NCI-H69 (cell line): ENCODE data around the gene DCP1A.
A peak's percentile ranks its signal among the peaks of the same experiment; 100 is the strongest.
"Not testable (repeated sequence)": the region's sequence is repeated elsewhere in the genome, so short reads cannot be mapped to it uniquely, and the experiment has no call there.

ENCODE experiments used
- DNase-seq: peaks from one replicate; lab custom pipeline; 2025; lab: John Stamatoyannopoulos, UW

Gene DCP1A

GRCh38 chr3:53347261-53348064 lies at the start of gene DCP1A:
TSS of gene DCP1A (minus strand) at chr3:53347543. CDS start at chr3:53347517, 26 bp downstream.
- peak; percentile 93 for DNase-seq

DNA sequence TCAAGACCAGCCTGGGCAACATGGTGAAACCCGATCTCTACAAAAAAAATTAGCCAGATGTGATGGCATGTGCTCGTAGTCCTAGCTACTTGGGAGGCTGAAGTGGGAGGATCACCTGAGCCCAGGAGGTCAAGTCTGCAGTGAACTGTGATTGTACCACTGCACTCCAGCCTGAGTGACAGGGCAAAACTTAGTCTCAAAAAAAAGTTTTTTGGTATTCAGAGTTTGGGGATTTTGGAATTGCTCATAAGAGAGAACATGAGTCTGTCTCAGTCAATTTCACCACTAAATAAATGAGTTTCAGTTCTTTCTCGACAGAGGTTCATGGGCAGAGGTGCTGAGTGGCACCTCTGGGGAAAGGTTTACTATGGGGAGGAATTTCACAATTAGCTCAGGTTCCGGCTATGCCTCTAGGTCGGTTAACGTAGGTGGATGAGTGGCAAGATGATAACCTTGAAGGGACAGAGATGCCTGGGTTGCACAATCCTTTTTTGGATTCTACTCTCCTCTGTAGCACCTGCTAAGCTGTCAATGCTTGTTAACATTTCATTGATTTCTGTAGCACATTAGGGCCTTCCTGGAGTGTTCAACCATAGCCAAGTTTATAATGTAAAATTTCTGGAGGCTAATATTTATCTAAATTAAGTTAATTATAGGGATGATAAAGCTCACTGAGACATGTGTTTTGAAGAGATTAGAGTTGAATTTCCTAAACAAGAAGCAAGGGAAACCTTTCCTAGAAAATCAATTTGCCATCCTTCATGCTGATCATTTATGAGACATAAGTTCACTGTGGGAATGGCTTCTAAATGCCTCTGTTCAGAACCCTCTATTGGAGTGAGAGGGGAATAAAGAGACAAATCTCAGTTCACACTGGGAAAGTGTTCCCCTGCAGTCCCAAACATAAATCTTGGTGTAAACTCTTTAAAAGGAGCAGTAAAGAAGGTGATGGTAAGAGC lies 37.4 kb upstream of the DCP1A start:
- DNase-seq, result peak; percentile 3

- DNase-seq, result no peak
Measured at GRCh38 chr3:53382106-53382505, 34.8 kb upstream of the DCP1A start.

DNA sequence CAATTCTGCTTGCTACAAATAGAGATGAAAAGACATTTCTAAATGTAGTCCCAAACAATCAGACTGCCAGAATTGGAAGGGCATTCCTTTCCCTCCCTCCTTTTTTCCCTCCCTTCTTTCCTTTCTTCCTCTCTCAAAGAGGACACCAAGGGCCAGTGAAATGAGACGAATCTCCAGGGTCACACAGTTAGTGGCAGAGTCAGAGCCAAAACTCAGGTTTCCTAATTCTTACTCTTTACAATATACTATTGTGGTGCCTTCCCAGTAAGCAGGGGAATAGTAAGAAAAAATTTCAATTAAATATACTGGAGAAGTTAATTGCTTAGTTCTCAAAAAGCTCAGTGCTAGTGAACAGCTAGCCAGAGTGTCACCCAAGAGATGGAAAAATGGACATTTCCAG lies 33.0 kb upstream of the DCP1A start:
- DNase-seq, result no peak

DNA sequence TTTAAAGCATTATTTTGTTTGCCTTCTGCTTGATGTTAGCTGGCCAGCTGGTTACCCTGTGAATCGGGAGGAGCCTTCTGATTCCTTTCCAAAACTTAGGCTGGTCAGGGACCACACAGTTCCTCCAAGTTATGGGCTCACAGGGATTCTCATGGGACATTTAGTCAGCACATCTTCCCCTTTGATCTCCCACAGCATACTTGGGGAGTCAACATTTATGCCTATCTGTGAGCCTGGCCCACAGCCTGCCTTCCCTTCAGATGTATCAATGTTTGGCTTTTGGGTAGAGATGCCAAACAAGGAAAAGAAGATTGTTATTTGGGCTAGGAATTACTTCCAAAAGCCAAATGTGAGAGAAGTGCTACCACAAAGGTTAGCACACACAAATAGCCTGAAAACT lies 32.6 kb upstream of the DCP1A start:
- no peak for DNase-seq

- DNase-seq, result no peak
Measured at GRCh38 chr3:53377794-53378193, 30.5 kb upstream of the DCP1A start.

GRCh38 chr3:53376679-53377078 lies 29.3 kb upstream of the DCP1A start:
- DNase-seq, result no peak

- peak; percentile 58 for DNase-seq
Measured at GRCh38 chr3:53375019-53375418, 27.7 kb upstream of the DCP1A start.

GRCh38 chr3:53370719-53371118 lies 23.4 kb upstream of the DCP1A start:
- not testable (repeated sequence) for DNase-seq

- DNase-seq, result no peak
Measured at GRCh38 chr3:53361852-53362251, 14.5 kb upstream of the DCP1A start.

DNA sequence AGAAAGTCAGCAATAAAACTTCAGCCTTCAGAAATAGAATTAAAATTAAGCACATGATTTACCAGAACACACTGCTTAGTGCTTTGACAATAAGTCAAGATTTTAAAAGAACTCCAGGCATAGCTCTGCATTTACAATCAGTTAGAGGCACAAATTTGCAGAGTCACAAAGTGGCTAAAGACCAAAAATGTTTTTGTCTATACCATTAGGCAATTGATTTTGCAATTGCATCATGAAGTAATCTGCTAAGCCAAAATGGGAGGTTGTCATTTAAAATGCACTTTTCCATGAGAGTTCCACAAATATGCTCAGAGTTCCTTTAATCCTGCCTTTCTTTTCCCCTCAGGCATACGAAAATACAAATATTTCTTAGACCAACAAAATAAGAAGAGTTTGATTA lies 10.1 kb upstream of the DCP1A start:
- DNase-seq, result no peak

- no peak for DNase-seq
Measured at GRCh38 chr3:53354945-53355498, 7.7 kb upstream of the DCP1A start.

GRCh38 chr3:53353202-53353601 lies 5.9 kb upstream of the DCP1A start:
- DNase-seq, result no peak

DNA sequence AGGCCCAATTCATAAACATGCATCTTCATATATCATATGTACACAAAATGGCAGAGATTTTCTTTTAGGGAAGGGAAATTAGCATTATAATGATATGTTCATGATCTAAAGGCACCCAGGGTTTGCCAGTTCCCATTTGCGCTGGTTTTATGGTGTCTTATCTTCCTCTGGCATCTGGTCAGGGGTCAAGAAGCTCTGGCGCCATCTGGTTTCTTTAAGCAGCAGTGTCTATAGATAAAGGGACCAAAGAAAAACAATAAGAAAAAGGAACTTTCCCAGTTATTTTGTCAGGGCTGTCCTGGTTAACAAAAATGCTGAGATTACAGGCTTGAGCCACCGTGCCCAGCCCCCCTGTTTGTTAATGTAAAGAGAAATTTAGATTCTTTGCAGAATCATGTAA lies 3.3 kb upstream of the DCP1A start:
- peak; percentile 43 for DNase-seq

DNA sequence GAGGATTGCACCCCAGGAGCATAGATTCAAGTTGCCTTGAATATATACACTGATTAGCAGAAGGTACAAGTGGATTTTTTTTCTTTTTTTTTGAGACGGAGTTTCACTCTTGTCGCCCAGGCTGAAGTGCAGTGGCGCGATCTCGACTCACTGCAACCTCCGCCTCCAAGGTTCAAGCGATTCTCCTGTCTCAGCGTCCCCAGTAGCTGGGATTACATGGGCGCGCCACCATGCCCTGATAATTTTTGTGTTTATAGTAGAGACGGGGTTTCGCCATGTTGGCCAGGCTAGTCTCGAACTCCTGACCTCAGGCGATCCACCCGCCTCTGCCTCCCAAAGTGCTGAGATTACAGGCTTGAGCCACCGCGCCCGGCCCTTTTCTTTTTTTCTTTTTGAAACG lies 775 bp upstream of the DCP1A start:
- DNase-seq, result not testable (repeated sequence)

GRCh38 chr3:53346922-53347260 lies 452 bp downstream of the DCP1A start:
- no peak for DNase-seq

GRCh38 chr3:53346514-53346913 lies 829 bp downstream of the DCP1A start:
- peak; percentile 8 for DNase-seq

GRCh38 chr3:53342353-53342752 lies 5.0 kb downstream of the DCP1A start:
- DNase-seq, result no peak

DNA sequence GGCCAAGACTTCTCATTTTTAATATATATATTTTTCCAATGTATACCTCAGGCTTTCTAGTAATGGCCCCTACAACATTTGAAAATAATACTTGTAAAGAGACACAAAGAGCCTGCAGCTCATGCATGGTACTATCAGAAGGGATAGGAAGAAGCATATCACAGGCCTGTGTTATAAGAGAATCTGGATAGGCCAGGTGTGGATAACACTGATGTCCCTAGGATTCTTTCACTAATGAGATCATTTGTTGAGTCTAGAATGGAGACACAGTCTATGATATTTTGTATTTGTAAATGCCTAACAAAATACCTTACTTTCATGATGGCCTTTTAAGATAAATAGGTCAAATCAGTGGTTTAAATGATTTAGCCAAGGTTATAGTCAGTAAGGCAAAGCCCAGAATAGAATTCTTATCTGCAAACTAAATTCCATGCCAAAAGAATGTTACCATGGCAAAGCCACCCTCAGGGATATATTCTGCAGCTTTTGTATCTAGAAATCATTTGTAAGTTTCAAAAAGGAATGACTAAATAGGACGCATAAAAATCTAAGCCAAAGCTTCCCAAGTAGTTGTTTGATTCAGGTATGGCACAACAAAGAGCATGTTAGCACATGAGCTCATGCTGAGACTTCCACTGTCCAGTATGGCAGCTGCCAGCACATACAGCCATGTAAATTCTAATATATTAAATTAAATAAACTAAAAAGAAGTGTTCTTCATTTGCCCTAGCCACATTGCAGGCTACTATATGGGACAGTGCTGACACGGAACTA lies 10.0 kb downstream of the DCP1A start:
- DNase-seq, result no peak

DNA sequence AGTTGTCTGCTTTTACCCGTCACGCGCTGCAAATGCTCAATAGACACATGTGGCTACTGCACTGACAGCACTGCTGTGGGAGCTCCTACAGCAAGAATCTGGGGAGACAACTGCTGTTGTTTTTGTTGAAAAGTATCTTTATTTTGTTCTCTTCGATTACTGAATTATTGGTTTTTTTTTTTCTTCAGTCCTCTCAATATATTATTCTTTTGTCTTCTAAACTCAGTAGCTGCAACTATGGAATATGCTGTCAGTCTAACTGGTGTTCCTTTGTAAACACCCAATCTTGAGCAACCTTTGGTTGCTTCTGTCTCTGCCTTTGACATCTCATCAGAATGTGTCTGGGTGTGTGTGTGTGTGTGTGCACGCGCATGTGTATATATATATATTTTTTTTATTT lies 12.6 kb downstream of the DCP1A start:
- DNase-seq, result no peak

DNA sequence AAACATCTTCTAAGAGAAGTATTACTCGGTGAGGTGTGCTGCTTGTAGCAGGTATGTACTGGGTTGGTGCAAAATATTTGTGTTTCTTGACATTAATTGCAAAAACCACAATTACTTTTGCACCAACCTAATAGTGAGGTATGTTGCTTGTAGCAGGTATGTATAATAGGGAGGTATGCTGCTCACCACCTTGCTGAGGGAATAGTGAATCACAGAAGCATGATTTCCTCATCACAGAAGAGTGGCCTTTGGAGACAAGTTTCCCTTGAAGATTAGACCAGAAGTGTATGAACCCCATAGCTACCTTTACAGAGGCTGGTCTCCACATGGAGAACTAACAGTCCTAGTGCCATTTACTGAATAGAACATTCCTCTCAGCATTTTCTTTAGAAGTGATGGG lies 15.5 kb downstream of the DCP1A start:
- no peak for DNase-seq

- DNase-seq, result no peak
Measured at GRCh38 chr3:53329897-53330296, 17.4 kb downstream of the DCP1A start.
